ELF-1 (cell line): ENCODE results near the gene ARL15.
A peak's percentile ranks its signal among the peaks of the same experiment; 100 is the strongest.

Experiments
- DNase-seq: peaks from one replicate; pipeline ENCODE4 v3.0.0-alpha.2; 2016; ENCODE audit warnings: low read depth, low spot score

The ARL15 gene

GRCh38 chr5:54040018-54040417 is 270.4 kb downstream of the ARL15 start:
- no peak for DNase-seq

GRCh38 chr5:54037205-54037604 is 273.2 kb downstream of the ARL15 start:
- no peak for DNase-seq

- DNase-seq: no peak
Observed at GRCh38 chr5:54030981-54031380, 279.4 kb downstream of the ARL15 start.

- no peak for DNase-seq
Observed at GRCh38 chr5:54024466-54024865, 285.9 kb downstream of the ARL15 start.

GRCh38 chr5:54022223-54022622 is 288.1 kb downstream of the ARL15 start:
- no peak for DNase-seq

GRCh38 chr5:54021431-54022164 is 288.8 kb downstream of the ARL15 start:
- no peak for DNase-seq

GRCh38 chr5:54018438-54018837 is 291.9 kb downstream of the ARL15 start:
- peak; percentile 41 for DNase-seq

GRCh38 chr5:54017580-54017979 is 292.8 kb downstream of the ARL15 start:
- DNase-seq: no peak

GRCh38 chr5:54013556-54014194 is 296.7 kb downstream of the ARL15 start:
- no peak for DNase-seq

GRCh38 chr5:54009828-54010227 is 300.5 kb downstream of the ARL15 start:
- peak; percentile 51 for DNase-seq

GRCh38 chr5:54009357-54009756 is 301.0 kb downstream of the ARL15 start:
- DNase-seq: no peak

- no peak for DNase-seq
Observed at GRCh38 chr5:54007827-54008777, 302.3 kb downstream of the ARL15 start.

GRCh38 chr5:54004697-54005096 is 305.7 kb downstream of the ARL15 start:
- no peak for DNase-seq

- DNase-seq: no peak
Observed at GRCh38 chr5:54002779-54003178, 307.6 kb downstream of the ARL15 start.

- no peak for DNase-seq
Observed at GRCh38 chr5:54001976-54002775, 308.2 kb downstream of the ARL15 start.

- no peak for DNase-seq
Observed at GRCh38 chr5:54000011-54000410, 310.4 kb downstream of the ARL15 start.

- DNase-seq: peak; percentile 36
Observed at GRCh38 chr5:53997736-53998627, 312.4 kb downstream of the ARL15 start.

GRCh38 chr5:53996008-53996407 is 314.4 kb downstream of the ARL15 start:
- DNase-seq: no peak

GRCh38 chr5:53994148-53994547 is 316.2 kb downstream of the ARL15 start:
- no peak for DNase-seq

- DNase-seq: no peak
Observed at GRCh38 chr5:53991942-53992341, 318.4 kb downstream of the ARL15 start.
